HG02840 (cell line): ENCODE results near the gene SLC2A10.

Experiments used
- ATAC-seq: cut with Tn5 transposase; IDR thresholded peaks from one replicate; pipeline ENCODE4 v1.9.1; 2021; ENCODE audit warnings: mild to moderate bottlenecking, moderate library complexity, moderate number of reproducible peaks; ENCODE audit not compliant: unreplicated experiment, low FRiP score

SLC2A10 gene

DNA sequence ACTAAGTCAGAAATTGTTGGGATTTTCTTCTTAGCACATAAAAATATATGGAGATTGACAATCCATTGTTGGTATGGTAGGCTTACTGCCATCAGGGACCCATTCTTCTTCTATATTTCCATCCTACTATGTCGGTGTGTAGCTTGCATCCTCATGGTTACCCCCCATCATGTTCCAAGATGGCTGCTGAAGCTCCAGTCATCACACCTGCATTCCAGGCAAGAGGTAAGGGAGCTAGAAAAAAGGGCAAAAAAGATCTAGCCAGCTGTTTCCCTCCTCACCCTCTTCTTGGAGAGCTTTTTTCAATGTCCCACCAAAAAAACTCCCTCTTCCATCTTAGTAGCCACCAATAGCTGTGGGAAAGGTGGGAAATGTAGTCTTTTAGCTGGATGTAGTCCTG lies 13.6 kb downstream of the SLC2A10 start:
- no peak for ATAC-seq

DNA sequence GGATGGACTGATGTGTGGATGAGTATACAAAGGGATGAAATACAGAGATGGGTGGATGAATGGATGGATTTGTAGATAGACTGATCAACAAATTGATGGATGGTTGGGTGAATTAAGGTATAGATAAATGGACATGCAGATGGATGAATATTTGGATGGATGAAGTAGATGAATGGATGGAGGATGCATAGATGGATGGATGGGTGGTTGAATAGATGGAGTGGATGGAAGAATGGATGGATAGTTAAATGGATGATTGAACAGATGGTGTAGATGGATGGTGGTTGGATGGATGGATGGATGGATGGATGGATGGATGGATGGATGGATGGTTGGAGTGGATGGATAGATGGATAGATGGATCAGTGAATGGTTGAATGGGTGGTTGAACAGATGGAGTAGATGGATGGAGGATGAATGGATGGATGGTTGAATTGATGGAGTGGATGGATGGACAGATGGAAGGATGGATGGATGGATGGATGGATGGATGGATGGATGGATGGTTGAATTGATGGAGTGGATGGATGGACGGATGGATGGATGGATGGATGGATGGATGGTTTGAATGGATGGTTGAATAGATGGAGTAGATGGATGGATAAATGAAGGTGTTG lies 15.0 kb downstream of the SLC2A10 start:
- ATAC-seq: no peak

GRCh38 chr20:46725186-46726165 lies 16.0 kb downstream of the SLC2A10 start:
- no peak for ATAC-seq

DNA sequence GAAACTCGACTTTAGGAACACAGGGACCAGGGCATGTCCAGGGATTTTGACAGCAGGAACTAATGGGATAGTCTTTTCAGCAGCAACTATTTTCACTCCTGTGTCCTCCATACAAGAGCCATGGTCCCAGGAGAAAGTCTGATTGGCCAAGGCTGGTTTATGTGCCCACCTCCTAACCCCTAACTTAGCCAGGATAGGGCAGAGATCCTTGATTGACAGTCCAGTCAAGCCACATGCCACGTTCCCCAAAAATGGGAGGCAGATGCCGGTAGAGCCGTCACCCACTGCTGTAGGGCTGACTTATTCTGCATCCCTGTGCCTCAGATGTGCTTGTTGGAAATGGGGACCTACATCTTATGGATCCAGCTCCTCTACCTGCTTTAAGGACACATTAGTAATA lies 22.3 kb downstream of the SLC2A10 start:
- ATAC-seq: no peak

DNA sequence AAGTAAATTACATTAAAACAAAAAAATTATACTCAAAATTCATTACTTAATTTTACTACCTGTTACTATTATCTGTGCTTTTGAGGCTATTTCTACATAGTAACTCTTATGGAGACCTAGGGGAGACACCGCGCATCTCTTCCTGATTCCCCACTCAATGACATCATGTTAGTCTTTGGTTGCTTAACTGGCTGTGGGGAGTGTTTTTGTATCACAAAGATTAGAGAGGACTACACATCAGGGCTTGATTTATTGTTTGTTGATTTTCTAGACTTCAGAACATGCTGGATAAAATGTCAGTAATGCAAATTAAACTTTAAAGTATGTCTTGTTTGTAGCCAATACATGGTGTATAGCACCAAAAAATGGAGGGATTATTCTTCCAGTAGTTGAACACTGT lies 26.0 kb downstream of the SLC2A10 start:
- ATAC-seq: no peak

- ATAC-seq: no peak
Observed at GRCh38 chr20:46739431-46740213, 30.2 kb downstream of the SLC2A10 start.

DNA sequence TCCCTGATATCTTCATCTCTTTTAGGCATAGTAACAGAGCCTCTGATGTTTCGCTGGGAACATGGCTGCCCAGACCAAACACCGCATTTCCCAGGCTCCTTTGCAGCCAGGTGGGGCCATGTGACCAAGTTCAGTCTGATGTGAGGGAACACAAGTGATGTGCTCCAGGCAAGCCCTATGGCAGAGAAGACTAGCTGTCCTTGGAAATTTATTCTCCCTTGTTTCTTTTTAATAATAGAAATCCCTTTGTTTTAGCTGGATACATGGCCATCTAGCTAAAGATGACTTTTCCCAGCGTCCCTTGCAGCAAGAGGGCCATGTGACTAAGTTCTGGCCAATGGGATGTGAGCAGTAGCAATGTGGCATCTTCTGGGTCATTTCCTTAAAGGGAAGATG lies 30.8 kb downstream of the SLC2A10 start:
- ATAC-seq: no peak

DNA sequence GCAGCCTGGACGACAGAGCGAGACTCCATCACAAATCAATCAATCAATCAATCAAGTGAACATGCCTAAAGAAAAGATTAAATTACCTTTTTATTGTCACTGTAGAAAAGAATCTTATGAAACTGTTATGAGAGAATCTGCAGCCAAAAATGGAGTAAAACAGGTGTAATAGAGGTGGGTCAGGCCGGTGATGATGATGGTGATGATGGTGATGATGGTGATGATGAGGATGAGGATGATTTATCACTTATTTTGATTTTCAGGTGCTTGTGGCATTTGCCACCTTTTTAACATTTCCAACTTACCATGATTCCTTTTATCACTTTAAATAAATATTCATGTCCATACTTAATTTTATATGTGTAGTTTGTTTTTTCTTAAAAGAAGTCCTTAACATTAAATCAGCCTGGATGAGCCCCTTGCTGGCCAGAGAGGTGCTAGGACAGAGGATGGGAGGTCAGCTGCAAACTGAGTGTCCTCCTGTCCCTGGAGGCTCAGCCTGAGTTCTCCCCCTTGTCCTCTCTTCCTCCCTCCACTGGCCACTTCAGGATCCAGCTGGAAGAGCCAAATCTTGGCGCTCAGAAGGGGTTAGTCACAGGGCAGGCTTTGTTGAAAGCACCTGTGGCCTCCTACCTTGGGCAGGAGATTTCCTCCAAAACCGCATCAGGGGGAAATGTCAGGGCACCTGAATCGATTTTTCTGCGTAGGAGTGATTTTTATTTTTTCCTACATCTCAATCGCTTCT lies 32.6 kb downstream of the SLC2A10 start:
- no peak for ATAC-seq

DNA sequence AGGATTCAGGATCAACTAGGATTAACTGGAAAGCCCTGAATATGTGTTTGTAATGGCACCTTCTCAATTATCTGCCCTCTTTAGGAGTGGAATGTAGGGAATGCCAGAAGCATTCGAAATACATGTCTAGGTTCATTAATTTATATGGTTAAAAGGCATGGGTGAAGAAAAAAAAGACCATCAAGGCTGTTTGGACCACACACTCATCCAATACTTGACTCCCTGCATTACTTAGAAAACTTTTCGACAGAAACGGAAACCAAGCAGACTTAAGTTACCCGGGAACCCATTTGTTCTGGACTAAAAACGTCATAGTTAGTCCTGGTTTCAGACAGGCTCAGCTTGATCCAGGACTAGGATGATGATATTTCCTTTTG lies 33.2 kb downstream of the SLC2A10 start:
- ATAC-seq: no peak

GRCh38 chr20:46743088-46743487 lies 33.6 kb downstream of the SLC2A10 start:
- no peak for ATAC-seq

DNA sequence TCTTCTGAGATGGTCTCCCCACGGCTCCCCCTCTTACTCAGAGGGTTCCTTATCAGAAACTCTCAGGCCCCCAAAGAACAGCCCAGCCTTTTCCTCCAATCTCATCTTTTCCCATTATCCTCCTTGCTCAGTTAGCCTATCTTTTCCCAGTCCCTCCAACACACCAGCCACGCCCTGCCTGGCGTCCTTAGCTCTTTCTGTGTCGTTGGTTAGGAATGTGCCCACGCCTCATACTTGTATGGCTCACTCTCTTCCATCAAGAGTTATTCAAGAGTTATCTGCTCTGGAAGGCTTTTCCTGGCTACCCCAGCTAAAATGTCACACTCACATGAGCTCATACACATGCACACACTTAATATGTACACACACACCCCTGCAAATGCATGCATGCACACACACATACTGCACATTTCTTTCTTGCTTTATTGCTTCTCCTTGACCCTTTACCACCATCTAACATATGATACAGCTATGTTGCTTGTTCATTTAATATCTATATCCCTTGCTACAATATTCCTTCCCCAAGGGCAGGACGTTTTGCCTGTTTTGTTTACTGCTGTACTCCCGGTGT lies 37.6 kb downstream of the SLC2A10 start:
- ATAC-seq: no peak

GRCh38 chr20:46749147-46749546 lies 39.7 kb downstream of the SLC2A10 start:
- no peak for ATAC-seq

- ATAC-seq: no peak
Observed at GRCh38 chr20:46751856-46752255, 42.4 kb downstream of the SLC2A10 start.

DNA sequence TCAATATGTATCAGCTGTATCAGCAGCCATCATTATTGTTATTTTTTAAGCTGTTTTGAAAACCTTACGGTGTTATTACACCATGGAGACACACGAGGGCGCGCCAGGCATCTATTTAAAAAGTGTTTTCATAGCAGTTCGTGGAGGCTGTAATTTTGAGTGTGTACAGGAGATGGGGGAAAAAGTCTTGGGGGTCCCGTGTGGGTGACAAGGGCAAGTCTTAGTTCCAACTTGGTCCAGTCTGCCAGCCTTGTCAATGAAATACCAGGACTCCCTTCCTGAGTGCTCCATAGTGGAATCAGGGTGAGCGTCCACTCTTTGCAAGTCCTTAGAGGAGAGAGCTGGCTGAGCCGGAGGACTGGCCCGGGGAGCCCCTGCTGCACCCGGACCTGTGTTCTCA lies 43.3 kb downstream of the SLC2A10 start:
- ATAC-seq: no peak

- no peak for ATAC-seq
Observed at GRCh38 chr20:46755483-46756413, 46.3 kb downstream of the SLC2A10 start.

GRCh38 chr20:46756419-46756818 lies 47.0 kb downstream of the SLC2A10 start:
- ATAC-seq: no peak

DNA sequence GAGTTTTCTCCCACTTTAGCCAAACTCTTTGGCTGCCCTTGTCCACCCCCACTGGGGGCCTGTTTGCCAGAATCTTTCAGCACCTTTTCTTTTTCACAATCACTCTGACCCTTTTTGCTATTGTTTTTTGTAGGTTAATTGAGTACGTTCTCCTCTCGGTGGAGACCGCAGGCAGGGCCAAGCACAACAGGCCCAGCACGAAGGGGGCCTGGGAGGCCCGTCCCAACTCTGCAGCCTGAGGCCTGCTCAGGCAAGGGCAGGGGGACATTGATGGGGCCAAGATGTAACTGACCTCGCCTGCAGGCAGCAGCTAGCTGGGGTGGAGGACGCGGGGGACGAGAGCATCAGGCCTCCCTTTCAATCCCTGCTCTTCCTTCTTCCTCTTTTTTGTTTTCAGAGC lies 47.7 kb downstream of the SLC2A10 start:
- ATAC-seq: no peak

- ATAC-seq: no peak
Observed at GRCh38 chr20:46757754-46758678, 48.6 kb downstream of the SLC2A10 start.
